Fibroblast of peridontal ligament (primary cell): ENCODE data around the gene MICAL1.
"Not testable (repeated sequence)": the region's sequence is repeated elsewhere in the genome, so short reads cannot be mapped to it uniquely, and the experiment has no call there.

ENCODE experiments used
- DNase-seq: peaks from one replicate; pipeline ENCODE4 v3.0.0-alpha.2; 2010; ENCODE audit errors: extremely low read depth

The MICAL1 gene

DNA sequence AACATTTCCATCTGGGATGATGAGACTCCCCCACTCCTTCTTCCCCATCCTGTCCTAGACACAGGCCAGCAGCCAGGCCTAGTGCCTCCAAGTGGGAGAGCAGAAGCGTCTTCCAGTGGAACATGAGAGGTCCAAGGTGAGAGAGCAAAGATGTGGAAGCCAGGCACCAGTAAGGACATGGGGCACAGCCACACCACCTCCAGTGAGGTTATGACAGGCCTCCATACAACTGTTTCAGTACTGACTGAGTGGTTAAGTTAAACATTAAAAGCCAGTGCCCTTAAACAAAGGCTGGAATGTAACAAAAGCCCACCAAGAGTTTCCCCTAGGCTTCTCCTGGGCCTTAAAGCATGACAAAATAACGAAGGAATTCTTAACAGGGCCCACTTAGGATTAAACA, 22.2 kb upstream of the MICAL1 start:
- no peak for DNase-seq

DNA sequence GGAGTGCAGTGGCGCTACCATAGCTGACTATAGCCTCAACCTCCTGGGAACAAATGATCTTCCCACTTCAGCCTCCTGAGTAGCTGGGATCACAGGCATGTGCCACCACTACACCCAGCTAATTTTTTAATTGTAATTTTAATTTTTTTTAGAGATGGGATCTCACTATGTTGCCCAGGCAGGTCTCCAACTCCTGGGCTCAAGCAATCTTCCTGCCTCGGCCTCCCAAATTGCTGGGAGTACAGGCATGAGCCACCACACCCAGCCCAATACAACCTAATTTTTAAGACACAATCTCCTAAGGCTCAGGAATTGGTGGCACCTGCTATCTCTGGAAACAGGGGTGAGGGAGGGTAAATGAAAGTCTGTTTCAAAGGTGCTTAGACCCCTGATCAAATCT, 21.6 kb upstream of the MICAL1 start:
- no peak for DNase-seq

DNA sequence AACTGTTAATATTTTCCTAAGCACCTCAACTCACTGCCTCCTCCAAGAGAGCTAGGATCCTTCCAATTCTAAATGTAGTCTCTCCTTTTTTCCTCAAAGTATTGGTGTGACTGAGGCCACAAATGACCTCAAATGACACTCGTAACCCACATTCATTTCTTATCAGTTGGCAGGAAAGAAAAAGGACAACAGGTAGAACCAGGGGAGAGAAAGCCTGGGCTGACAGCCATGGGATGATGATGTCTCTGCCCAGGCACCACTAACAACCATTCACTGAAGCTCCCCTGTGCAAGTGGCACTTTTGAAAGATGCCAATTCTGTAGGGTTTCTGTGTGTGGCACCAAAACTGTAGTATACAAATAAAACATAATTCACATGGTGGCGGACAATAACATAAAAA, 20.1 kb upstream of the MICAL1 start:
- no peak for DNase-seq

DNA sequence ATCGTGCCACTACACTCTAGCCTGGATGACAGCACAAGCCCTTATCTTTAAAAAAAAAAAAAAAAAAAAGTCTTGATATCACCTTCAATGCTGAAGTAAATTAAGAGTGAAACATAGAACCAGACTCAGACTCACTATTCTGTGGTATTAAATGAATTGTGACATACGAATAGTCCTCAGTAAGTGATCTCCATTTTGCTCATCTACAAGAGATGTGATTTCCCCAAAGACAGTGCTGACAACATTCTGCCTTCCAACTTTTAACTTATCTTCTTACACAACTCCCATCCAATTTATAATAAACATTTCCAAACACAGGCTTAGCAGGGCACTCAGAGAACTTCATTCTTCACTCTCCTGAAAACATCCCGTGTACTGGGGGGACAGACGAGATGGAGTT, 19.4 kb upstream of the MICAL1 start:
- no peak for DNase-seq

DNA sequence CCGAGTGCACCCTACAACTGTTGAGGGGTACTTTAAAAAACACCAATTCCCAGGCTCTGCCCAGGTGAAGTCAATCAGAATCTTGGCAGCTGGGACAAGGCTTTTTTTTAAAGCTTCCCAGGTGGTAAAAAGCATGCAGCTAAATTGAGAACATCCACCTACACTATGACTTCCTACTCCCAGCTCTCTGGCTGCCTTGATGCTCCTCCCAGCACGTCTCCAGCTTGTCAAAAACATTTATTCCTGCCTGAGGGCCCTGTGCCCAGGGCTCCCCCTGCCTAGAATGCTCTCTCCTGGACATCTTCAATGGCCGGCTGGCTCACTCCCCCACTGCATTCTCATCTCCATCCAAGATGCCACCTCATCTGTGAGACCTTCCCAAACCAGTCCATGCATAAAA, 17.5 kb upstream of the MICAL1 start:
- no peak for DNase-seq

DNA sequence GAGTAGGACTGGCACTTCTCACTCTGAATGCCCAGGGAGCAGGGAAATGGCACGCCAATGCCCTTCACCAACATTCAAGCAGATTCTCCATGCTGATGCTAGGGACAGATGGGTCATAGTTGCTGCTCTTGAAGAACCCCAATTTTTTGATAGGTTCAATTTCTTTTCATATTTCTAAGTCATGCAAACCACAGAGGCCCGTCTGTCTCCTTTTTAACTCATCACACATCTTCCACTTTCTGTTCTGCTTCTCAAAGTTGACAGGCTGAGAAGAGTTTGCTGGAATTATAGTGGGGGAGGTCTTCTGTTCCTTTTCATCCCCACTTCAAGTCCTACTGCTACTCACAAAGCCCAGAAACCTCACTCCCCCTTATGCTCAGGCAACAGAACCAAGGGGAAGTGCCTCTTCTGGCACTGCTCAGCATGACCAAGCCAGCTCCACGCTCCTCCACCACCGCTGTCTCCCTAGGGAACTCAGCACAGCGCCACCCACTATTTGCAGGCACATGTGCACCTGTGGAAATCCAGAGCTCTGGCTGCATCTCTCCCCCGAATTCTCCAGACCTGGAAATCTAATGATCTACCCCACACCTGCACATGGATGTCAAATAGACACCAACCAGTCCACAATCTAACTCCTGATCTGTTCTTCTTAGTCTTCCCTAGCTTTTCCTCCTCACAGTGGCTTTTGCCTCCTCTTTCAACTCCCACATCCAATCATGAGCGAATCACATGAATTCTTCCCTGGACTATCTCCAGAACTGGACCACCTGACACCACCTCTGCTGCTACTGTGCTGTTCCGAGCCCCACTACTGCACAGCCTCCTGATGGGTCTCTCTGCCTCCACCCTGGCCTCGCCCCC, 16.8 kb upstream of the MICAL1 start:
- no peak for DNase-seq

DNA sequence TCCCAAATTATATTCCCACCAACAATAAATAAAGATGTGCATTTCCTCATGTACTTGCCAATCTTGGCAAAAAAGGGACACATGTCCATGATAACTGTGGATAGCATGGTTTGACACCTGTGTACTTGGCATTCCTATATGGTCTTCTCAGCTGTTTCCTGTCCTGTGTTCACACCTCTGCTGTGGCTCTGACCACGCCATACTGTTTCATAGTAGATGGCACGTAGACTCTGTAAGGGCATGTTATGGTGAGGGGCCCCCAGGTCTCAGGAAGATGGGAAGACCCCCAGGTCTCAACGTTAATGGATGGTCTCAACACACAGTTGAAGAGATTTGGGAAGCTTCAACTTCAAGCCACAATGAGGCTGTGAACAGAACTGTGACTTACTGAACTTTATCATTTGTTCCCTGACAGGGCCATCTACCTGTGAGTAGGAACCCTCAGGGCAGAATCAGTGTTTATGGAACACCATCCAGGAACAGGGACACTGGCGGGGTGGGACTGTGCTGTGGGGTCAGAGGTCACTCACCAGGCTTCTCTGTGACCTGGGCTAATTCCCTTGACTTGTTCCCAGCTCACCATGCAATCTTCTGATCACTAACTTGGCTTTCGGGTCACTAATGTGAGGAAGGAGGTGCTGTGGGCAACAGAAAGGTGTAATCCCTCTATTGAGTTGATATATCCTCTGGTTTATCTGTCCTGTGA, 15.7 kb upstream of the MICAL1 start:
- DNase-seq = no peak

DNA sequence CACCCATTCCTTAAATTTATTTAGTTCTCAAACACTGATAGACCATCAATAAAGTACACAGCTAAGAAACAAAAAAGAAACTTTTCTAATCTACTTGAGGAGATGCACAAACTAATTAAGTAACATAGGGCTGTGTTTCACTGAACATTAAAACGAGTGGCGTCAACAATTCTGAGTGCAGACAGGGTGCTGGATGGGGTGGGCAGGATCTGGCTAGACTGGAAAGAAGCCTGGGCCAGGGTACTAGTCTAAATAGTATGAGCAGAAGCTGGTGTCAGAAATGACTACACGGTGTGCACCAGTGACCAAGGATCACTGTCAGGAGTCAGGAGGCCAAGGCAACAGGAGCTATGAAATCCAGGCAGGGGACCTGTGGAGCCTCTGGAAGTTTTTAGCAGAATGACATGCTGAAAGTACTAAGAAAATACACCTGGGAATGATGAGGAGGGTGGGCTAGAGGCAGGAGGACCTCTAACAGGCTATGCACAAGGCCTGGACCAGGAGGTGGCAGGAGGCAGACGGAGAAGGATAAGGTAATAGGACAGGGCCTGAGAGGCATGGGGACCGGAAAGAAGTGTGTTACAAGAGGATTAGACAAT, 14.1 kb upstream of the MICAL1 start:
- DNase-seq = no peak

DNA sequence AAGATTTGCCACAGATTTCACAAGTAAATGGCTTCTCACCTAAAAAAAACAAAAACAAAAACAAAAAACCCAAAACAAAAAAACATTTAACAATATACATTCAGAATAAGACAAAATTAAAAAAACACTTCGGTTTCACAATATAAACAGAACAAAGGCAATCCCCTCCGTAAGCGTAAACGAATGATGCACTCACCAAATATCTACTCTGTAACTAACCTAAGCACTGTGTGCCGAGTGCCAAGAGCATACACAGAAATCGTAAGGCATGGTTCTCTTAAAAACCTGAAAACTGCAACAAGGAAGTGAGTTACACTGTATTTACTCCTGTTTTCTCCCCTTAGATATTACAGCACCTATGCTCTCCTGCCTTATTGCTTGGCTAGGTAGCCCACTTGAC, 12.1 kb upstream of the MICAL1 start:
- peak; percentile 17 for DNase-seq

DNA sequence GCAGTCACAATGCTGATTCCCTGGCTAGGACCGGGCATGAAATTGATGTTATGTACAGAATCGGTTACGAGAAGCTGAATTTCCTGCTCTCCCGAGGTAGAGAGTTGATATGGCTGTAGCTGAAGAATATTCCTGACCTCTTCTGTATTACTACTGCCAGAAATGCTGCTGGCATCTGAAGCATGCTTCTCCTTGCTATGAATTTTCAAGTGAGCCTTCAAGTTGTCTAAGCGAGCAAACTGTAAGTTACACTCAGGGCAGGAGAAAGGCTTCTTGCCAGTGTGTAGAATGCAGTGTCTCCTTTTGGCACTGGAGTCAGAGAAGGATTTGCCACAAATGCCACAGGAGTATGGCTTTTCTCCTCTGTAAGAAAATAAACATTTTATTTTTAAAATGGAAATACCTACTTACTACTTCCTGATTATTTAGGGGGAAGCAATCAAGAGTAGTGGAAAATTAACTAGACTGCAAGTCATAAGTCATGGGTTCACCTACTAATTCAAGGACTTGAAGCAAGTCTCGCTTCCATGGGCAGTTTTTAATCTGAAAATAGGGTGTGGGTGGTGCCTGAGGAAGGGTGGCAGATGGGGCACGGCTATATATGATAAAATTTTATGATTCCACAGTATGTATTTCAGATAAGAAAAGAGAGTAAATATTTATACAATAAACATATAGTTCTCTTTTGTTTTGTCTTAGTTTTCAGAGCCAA, 10.8 kb upstream of the MICAL1 start:
- DNase-seq = no peak

DNA sequence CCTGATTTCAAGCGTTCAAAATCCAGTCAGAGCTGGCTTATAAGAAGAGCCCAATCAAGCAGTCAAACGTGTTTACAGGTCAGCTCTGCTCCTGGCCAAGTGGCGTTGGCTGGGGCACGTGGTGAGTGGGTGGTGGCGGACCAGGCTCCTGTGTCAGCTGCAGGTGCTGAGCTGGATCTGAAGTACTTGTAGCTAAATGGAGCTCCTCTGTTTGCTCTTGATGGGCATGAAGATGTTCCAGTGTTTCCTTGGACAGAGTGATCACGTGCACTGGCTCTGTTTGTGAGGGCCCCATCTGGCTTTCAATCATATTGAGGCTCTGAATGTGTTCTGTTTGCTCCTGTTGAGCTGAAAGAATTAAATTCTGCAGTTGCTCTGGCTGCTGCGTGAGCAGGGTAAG, 10.2 kb upstream of the MICAL1 start:
- no peak for DNase-seq

DNA sequence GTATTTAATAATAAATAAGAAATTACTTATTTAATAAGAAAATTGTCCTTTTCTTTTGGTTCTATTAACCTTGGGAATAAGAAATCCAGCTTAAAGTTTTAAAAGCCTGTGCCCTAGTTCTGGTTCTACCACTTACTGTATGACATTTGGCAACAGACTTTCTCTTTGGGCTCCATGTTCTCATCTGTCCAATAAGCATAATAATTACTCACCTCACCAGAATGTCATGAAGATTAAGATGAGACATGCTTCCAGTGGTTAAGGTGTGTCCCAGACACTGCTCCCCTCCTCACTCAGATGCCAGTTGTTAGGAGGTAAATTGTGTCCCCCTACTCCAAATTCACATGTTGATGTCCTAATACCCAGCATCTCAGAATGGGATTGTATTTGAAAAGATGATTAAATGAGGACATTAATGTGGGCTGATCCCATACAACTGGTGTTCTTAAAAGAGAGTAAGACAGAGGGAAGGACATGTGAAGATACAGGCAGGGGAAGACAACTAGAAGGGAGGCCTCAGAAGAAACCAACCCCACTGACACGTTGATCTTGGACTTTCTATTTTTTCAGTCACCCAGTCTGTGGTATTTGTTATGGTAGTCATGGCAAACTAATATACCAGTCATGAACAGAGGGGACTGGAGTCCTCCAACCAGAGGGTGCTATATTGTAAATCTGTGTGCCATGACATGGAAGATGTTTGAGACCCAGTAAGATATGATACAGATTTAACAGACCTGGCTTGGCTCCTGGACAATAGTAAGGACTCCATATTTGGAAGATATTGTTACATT, 6.4 kb upstream of the MICAL1 start:
- DNase-seq = no peak

DNA sequence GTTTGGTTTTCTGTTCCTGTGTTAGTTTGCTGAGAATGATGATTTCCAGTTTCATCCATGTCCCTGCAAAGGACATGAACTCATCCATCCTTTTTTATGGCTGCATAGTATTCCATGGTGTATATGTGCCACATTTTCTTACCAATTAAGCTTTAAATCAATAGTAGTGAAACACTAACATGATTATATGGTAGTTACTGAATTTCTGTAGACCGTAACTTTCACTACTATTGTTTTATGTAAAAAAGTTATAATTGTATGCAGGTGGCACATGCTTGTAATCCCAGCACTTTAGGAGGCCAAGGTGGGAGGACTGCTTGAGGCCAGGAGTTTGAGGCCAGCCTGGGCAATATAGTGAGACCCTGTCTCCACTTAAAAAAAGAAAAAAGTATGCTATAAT, 5.6 kb upstream of the MICAL1 start:
- DNase-seq = not testable (repeated sequence)

DNA sequence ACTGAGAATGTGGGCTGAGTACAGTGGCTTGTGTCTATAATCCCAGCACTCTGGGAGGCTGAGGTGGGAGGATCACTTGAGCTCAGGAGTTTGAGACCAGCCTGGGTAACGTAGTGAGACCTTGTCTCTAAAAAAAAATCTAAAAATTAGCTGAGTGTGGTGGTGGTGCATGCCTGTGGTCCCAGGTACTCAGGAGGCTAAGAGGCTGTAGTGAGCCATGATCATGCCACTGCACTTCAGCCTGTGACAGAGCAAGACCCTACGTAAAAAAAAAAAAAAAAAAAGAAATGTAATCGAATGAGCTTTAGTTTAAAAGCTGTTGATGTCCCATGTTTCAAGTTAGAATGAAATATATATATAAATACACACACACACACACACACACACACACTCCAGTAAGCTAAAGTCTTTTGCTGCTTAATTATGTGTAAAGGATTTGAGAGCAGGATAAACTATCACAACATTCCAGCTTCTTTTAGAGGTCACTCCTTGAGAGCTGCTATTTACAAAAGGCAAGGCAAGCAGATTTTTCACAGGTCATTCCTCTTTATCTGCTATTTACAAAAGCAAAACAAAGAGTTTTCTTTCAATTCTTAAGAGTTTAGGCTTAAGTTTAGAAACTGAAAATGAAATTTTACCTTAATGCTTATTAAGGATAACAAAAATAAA, 4.7 kb upstream of the MICAL1 start:
- no peak for DNase-seq

DNA sequence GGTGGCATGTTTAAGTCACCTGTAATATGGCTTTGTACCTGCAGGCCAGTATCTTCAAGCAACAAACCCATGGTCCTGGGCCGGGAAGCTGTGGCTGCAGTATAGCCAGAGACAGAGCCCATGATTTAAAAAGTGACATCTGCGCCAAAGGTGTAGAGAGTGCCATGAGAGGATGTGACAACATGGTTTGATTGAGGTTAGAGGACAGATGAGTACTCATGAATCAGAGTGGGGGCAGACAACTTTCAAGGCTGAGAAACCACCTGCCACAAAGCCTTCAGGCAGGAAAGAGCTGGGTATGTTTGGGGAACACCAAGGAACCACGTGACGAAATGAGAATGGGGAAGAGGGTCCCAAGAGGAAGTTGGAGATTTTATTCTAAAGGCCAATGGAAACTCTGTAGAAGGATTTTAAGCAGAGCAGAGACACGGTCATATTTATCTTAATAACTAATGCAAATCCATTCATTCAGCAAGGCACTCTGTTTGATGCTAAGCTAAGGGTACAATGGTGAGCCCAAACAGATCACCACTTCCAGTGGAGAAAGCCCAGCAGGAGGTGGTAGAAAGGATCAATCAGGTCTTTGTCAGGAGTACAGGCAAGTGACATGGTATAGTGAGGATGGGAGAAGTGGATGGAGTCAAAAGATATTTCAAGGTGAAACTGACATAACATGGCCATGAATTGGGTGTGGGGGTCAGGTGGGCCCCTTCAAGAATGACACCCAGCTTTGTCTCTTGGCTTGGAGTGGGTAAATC, 3.4 kb upstream of the MICAL1 start:
- no peak for DNase-seq

DNA sequence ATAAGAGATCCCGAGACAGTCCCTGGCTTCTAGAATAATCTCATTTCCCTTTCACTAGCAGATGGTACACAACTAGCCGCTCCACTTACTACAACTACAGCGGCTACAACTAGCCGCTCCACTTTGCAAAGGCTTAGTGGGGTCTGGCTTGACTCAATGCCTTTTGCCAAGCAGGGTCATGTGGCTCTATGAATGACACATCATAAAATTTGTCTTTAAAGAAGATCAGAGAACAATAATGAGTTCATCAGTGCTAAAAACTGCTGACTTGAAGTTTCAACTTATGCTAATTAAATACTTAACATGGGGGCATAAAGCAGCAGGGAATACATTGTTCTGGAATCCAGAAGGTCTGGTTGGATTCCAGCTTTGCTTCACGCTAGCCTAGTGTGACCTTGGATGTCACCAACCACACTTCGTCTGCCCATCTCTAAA, 2.0 kb upstream of the MICAL1 start:
- DNase-seq = no peak

DNA sequence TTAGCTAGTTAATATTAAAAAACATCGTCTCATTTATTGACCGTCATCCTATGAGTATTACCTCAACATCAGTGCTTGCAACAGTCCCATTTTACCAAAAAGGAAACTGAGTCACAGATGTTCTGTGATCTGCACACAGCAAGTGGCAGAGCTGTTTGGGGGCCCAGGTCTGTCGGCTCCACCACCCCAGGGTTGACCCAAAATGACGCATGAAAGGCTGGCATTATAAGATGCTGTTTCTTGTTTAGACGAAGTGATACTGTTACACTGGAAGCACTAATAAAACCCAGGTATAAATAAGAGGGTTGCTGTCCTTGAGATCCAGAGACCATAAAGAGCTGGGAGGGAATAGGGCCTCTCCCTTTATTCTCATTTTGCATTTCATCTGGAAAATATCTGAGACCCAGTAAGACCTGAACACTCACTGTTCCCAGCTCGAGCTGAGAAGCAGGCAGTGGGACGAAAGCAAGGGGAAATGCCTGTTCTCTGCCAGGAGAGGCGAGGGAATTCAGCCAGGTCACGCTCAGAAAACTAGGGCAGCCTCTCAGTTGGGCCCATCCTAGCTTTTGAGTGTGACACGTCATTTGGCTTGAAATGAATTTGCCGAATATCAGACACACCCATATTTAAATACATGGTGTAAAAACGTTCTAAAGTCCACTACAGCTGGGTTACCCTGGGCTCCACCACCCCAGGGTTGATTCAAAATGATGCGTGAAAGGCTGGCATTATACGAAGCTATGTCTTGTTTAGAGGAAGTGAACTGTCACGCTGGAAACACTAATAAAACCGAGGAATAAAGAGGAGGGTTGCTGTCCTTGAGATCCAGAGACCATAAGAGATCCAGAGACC, 1.4 kb upstream of the MICAL1 start:
- DNase-seq = no peak

DNA sequence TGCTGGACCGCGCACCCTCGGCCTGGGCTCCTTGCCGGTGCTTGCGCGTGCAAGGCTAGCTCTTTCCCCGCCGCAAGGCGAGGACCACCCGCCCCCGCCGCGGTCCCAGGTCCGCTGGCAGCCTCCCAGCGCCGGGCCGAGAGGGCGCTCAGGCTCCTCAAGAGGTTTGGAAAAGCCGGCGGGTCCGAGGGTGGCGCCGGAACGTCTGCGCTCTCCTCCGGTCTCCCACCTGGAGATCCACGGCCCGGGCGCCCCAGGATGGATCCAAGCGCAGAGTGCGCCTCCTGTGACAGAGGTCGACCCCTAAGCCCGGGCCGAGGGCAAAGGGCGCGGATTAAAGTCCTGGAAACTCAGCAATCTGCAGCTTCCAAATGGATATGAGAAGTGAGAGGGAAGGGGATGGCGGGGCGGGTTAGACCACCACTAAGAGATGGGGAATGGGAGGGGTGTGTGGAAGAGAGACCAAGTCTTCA, 575 bp upstream of the MICAL1 start:
- DNase-seq = no peak
